DMS79 (cell line): ENCODE data around the gene RAD51B.
"Not testable (repeated sequence)": the region's sequence is repeated elsewhere in the genome, so short reads cannot be mapped to it uniquely, and the experiment has no call there.

Experiments used
- DNase-seq: peaks from one replicate; lab custom pipeline; 2025; lab: John Stamatoyannopoulos, UW

RAD51B gene

DNA sequence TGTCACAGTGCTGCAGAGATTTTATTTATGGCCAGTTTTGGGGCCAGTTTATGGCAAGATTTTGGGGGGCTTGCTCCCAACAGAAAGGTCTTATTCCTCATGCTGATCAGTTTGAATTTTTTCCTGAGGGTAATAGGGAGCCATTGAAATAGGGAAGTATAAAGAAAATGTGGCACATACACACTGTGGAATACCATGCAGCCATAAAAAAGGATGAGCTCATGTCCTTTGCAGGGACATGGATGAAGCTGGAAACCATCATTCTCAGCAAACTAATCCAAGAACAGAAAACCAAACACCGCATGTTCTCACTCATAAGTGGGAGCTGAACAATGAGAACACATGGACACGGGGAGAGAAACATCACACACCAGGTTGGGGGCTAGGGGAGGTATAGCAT lies 483.4 kb downstream of the RAD51B start:
- not testable (repeated sequence) for DNase-seq

GRCh38 chr14:68305738-68306137 lies 486.2 kb downstream of the RAD51B start:
- DNase-seq = no peak

DNA sequence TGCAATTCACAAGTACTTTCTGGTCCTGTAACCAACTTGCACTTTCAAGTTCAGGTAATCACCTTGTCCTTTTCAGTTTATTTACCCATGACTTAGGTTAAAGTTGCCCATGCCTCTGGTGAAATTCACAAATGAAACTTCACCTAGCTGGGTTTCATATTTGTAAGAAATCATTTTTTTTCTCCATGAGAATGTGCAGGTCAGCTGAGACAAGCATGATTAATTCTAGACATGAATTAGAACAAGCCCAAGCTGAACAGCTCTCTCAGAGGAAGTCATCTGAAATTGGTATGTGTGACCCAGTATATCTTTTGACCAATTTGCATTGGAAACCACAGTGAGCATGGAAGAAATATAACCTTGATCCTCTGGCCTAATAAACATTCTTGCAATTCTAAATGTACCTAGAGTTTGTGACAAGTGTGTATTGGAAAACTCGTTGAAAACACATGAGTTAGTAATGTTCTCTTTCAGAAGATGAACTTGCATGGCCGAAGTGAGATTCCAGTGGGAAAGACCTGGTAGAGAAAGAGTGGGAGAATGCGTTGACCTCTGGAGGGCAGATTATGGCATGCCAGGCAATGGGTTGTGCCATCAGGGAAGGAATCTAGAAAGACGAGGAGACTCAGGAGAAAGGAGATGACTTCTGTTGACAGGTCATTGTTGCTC lies 486.8 kb downstream of the RAD51B start:
- no peak for DNase-seq

- DNase-seq = peak; percentile 87
Measured at GRCh38 chr14:68306934-68307789, 487.6 kb downstream of the RAD51B start.

DNA sequence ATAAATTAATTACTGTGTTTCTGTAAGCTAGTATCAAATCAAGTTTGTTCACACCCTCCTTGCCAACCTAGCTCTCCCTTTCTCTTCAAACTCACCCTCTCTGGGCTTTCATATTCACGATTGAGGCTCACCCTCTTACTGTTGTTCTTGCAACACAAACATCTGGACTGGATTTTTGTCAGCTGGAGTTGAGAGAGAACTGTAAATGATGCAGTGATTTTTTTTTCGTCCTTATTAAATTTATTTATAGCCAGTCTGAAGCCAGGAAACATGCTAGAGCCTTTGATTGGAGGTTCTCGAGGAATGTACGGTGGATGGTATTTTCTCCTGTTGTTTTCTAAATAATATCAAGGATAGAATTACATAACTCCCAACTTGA lies 488.2 kb downstream of the RAD51B start:
- no peak for DNase-seq

DNA sequence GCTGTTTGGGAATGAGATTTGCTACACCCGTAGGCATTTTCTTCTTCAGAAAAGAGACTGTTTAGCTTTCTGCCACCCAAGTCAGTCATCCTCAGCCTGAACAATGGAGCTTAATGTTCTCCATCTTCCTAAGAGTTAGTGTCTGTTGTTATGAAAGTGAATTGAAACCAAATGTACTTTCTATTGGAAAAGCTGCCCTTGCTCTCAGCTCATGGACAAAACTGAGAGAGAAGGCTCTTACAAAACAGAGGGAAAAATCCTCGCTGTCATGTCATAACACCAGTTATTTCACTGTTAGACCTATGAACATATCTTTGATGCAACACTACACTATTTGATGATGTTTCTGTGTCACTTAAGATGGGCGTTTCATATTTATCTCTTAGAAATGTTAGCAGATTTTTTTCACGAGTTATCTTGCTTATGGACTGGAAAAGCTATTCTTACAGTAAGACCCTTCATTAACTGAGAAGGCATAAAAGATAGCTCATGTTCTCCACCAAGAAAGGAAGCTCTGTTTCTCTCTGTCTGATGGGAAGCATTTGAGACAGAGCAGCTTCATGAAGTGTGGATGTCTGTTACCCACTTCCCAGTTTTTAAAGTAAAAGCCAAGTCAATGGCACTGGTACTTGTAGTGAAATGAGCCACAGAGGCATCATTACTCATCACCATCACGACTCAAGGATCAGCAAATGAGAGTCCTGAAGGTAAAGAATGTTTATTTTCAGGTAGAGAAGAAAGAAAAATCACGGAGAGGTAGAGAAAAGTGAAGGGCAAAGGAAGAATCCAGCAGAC lies 489.3 kb downstream of the RAD51B start:
- no peak for DNase-seq

DNA sequence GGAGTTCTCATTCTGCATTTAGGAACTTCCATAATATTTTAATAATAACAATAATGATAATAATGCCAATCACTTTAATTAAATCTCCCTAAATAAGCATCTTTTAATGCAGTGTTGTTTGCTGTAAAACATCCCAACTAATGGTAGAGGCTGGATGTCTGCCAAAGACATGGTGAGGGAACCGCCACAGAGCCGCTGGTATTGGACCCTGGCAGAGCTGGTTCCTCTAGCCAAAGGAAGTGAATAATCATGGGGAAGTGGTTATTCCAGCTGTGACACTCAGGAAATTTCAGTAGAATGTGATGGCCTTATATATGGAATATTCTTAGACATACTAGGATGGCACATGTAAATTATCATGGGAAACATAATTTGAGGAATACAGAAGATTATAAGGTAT lies 490.0 kb downstream of the RAD51B start:
- DNase-seq = no peak

DNA sequence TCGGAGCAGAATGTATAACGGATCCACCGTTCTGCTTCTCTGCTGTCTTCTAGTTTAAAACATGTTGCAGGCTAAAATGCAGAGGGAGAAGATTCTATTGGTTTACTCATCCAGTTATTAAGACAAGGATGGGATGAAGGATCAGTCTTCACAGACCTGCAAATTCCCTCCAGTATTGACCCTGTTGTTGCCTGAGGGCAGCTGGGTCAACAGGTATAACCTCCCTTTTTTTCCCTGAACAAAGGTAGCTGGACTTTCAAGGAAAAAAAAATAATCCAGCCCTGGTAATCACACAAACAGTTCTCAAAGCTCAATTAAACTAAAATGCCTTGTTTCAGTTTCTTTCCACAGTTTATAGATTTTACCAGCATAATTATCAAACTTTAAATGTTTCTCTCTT lies 492.7 kb downstream of the RAD51B start:
- no peak for DNase-seq

GRCh38 chr14:68312884-68313610 lies 493.5 kb downstream of the RAD51B start:
- no peak for DNase-seq

- DNase-seq = no peak
Measured at GRCh38 chr14:68314642-68315041, 495.1 kb downstream of the RAD51B start.

DNA sequence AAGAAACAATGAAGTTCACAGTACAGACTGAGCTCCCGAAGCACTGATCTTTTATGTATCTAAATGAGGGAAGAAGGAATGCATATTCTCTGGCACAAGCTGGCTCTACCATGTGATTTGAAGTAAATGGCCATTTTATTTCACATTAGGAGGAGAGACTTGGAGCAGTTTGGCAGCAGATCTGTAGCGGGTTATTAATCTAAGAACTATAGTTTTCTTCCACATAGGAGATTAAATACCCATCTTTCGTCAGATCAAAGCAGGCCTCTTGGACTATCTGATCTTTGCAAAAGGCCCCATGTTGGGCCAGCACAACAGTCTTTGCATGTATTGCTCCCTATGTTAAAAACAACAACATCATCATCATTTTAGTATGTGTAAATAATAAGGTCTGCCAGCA lies 495.5 kb downstream of the RAD51B start:
- DNase-seq = no peak

GRCh38 chr14:68316078-68316868 lies 496.7 kb downstream of the RAD51B start:
- no peak for DNase-seq

- no peak for DNase-seq
Measured at GRCh38 chr14:68317239-68317638, 497.7 kb downstream of the RAD51B start.

DNA sequence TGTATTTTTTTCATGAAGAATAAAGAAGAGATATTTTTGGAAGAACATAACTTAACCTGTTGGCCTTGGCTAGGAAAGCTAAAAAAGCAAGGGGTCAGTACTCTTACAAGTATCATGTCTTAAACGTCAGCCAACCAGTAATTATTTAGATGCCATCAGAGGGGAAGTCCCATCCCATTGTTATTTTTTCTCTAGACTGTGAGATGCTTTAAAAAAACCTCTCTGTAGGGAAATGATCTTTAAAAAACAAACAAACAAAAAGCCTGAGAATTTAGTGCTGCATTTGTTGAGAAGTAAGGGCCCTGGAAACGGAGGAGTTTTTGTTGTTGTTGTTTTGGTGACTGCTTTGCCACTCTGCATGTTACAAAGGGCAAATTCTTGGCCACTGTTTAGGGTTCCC lies 499.2 kb downstream of the RAD51B start:
- DNase-seq = no peak

DNA sequence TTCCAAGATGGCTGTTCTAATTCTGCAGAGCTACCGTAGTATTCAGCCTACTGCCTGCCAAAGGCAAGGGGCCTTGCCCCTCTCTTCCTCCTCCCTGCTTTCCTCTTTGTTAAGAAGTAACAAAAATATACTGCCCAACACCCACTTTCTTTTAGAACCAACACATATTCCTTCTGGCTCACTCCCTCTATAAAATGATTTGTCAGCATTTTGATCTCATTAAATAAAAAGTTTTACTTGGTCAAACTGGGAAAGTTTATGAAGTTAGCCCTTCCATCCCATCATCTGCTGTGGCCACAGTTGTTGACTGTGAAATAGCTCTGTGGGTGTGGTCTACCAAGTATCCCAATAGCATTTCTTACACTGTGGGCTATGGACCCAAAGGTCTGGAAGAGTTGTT lies 500.9 kb downstream of the RAD51B start:
- no peak for DNase-seq

- DNase-seq = no peak
Measured at GRCh38 chr14:68322940-68323620, 503.5 kb downstream of the RAD51B start.

DNA sequence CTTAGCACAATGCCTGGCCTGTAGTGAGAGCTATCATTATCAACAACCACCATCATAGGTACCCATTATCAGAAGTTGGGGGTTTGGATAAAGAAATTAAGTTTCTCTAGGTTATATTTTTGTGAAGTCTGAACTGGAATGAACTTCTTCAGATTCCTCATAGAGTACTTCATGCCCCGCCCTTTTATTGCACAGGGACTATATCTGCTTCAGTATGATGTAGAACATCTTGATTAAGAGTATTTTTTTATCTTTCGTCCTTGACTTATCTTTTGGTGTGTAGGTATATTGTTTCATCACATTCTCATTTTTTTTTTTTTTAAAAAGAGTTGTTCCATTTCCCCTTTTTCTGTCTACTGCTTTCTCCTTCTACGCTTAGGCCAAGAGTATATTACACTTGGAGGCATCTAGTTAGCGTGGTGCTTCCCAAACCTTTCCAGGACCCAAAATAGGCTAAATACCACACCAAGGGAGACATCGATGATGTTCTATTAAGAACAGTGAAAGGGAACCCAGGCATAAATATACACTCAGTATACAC lies 505.8 kb downstream of the RAD51B start:
- no peak for DNase-seq

DNA sequence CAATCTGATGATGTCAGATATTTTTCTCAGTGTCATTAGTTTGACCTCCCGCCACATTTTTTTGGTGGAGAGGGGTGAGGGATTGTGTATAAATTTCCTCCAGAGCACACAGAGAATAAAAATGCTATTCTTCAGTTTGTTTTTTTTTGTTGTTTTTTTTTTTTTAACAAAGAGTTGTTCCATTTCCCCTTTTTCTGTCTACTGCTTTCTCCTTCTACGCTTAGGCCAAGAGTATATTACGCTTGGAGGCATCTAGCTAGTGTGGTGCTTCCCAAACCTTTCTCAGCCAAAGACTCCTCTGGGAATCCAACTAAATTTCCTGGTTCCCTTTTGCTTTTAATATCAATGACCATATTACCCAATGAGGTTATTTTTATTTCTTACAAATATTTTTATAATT lies 507.7 kb downstream of the RAD51B start:
- no peak for DNase-seq

DNA sequence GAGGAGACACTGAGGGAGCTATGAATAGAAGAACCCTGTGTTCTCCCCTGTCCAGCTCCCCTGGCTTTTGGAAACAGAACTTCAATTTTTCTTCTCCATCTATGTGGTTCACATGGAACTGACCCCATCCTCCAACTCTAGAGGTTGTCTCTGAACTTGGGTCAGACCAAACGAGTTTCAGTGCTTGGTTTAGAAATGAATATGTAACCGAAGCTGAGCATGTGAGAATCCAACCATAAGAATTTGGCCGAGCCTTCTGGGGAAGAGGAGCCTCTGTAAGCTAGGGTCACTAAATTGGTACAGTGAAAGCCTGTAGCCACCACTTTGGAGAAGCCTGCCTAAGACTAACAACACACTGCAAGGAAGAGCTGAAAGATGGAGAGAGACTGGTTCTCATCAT lies 508.9 kb downstream of the RAD51B start:
- DNase-seq = no peak

DNA sequence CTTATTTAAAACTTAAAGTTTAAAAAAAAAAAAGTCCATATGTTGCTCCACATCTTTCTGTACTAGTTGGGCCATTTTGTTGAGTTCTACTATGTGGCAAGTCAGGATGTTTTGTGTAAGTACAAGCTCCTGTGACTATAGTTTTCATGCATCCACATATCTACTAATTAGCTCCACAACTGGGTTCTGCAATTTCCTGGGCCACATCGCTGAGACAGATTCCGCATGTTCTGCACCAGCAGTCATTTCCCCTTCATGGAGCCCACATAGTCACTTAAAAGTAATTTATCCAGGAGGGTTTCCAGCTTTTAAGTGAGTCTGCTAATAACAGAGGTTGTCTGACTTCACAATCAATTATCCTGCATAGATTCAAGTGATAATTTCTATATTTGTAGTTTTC lies 511.8 kb downstream of the RAD51B start:
- DNase-seq = no peak
